Measurements from ENCODE around the gene ACACA. TPM values are rescaled to one million over a fixed set of nuclear protein-coding genes. Genes with fewer than 3 reads are reported as not detected.
"Not testable (repeated sequence)": the region's sequence is repeated elsewhere in the genome, so short reads cannot be mapped to it uniquely, and the experiment has no call there.

Gene ACACA
- total RNA-seq, 1 donor from 2014 or later = 45.9 TPM

- DNase-seq (ENCODE audit: low read depth) = not testable (repeated sequence)
Measured at GRCh38 chr17:37346863-37347402, 59.7 kb downstream of the ACACA start.

- no peak for DNase-seq (ENCODE audit: low read depth)
Measured at GRCh38 chr17:37344519-37344918, 62.1 kb downstream of the ACACA start.

DNA sequence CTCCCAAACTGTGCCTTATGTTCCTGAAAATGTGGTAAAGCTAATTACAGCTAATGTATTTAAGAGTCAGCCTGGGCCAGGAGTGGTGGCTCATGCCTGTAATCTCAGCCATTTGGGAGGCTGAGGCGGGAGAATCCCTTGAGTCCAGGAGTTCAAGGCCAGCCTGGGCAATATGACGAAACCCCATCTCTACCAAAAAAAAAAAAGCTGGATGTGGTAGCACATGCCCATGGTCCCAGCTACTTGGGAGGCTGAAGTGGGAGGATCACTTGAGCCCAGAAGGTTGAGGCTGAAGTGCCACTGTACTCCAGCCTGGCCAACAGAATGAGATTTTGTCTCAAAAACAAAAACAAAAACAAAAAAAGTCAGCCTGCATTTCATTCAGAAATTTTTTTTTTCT, 64.0 kb downstream of the ACACA start:
- no peak for DNase-seq (ENCODE audit: low read depth)

GRCh38 chr17:37340804-37341203, 65.8 kb downstream of the ACACA start:
- DNase-seq (ENCODE audit: low read depth) = no peak

DNA sequence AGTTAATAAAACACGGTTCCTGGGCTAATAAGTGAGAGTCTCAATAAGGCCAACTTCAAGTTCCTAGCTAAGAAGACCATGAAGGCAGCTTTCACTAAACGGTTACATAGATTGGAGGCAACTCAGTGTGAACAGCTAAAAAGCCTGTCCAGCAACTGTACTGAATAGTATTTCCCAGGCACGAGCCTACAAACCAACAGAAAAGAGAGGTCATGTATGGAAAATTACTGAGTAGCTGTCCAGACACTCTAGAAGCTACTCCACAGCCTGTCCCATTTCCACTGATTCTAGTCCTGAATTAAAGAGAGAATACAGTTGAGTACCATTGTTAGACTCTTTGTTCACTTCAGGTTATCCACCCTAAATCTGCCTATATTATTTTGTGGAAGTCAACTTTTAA, 67.3 kb downstream of the ACACA start:
- peak; percentile 10 for DNase-seq (ENCODE audit: low read depth)

- DNase-seq (ENCODE audit: low read depth) = no peak
Measured at GRCh38 chr17:37338847-37339246, 67.8 kb downstream of the ACACA start.

GRCh38 chr17:37327341-37328090, 79.1 kb downstream of the ACACA start:
- peak; percentile 79 for DNase-seq (ENCODE audit: low read depth)

DNA sequence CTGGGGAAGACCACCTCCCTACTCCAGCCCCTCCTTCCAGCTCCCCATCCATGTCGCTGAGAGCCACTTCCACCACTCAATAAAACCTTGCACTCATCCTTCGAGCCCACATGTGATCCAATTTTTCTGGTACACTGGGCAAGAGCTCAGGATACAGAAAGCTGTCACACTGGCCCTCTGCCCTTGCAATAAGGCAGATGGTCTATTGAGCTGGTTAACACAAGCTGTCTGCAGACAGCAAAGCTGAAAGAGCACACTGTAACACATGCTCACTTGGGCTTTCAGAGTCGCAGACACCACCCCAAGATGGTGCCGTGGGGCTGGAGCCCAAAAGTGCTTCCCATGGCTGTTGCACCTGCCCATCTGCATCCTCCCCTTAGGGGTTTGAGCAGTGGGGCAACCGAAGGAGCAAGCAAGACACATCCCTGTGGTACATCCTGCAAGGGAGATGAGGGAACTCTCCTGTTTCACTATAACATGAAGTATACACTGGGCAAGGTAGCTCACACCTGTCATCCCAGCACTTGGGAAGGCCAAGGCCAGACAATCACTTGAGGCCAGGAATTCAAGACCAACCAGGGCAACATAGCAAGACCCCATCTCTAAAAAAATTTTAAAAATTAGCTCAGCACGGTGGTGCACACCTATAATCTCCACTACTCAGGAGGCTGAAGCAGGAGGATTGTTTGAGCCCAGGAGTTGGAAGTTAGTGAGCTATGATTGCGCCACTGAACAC, 83.6 kb downstream of the ACACA start:
- no peak for DNase-seq (ENCODE audit: low read depth)

DNA sequence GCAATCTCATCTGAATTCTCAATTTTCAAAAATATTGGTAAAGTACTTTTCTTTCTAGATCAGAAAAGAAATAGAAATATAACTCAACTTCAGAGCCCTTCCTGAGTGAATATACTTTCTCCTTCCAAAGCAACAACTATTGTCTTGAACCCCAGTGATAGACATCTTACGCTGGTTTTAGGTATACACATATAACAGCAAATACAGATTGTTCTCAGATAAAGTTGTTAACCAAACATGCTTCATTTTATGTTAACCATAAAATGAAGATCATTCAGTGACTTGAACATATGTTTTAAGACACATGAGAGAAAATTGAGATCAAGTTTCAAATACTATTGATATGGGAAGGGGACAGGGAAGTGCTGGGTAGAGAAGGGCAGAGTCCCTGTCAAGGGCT, 84.5 kb downstream of the ACACA start:
- no peak for DNase-seq (ENCODE audit: low read depth)

GRCh38 chr17:37318931-37319594, 87.6 kb downstream of the ACACA start:
- no peak for DNase-seq (ENCODE audit: low read depth)

DNA sequence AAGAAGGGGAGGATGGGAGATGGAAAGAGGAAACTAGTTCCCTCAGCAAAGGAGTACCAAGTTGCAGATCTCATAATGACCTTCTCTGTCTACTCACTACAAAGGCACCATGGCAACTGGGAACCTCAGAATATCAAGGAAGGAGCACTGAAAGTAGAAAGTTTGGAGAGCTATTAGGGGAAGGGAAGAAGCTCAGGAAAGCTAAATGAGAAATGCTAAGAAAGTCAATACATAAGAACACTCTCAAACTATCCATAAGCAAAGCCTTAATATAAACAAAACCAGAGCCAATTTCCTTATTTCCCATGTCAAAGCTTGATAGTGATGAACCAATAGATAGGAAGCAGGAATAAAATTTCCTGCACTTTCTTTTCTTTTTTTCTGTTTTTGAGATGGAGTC, 88.8 kb downstream of the ACACA start:
- no peak for DNase-seq (ENCODE audit: low read depth)

- no peak for DNase-seq (ENCODE audit: low read depth)
Measured at GRCh38 chr17:37315601-37316000, 91.0 kb downstream of the ACACA start.

- no peak for DNase-seq (ENCODE audit: low read depth)
Measured at GRCh38 chr17:37312137-37312923, 94.3 kb downstream of the ACACA start.

GRCh38 chr17:37310940-37311339, 95.7 kb downstream of the ACACA start:
- DNase-seq (ENCODE audit: low read depth) = no peak

- DNase-seq (ENCODE audit: low read depth) = no peak
Measured at GRCh38 chr17:37309051-37309450, 97.6 kb downstream of the ACACA start.

GRCh38 chr17:37305406-37305905, 101.2 kb downstream of the ACACA start:
- DNase-seq (ENCODE audit: low read depth) = peak; percentile 93

DNA sequence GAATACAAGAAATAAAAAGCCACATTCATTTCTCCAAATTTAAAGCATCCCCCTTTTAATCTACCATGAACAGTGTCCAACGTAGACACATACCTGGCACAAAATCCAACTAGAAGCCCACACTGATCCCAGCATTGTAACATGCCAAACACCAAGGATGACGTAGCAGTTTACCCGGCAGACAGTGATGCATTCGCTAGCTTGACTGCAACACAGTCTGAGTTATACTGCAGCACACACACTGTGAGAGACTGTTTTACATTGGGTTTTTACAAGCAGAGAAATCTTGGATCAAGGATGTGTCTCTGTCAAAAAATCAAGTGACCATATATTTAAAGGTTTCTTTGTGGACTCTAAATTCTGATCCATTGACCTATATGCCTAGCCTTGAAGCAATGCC, 105.3 kb downstream of the ACACA start:
- DNase-seq (ENCODE audit: low read depth) = peak; percentile 9

DNA sequence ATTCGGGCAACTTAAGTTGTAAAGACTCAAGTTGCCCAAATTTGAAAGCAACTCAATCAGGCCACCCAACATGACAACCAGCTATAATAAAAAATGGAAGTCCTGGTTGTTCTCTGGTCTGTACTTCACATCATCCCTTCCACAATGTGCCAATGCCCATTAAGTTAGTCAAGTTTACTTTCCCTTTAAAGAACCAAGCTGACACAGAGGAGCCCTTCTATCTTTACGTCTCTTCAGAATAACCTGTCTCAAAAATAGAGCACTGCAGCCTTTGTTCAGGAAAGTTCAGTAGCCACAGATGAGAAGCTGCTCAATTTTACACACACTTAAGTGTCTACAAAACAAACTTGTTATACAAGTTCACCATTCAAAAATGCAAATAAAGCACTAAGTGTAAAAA, 106.0 kb downstream of the ACACA start:
- DNase-seq (ENCODE audit: low read depth) = no peak

DNA sequence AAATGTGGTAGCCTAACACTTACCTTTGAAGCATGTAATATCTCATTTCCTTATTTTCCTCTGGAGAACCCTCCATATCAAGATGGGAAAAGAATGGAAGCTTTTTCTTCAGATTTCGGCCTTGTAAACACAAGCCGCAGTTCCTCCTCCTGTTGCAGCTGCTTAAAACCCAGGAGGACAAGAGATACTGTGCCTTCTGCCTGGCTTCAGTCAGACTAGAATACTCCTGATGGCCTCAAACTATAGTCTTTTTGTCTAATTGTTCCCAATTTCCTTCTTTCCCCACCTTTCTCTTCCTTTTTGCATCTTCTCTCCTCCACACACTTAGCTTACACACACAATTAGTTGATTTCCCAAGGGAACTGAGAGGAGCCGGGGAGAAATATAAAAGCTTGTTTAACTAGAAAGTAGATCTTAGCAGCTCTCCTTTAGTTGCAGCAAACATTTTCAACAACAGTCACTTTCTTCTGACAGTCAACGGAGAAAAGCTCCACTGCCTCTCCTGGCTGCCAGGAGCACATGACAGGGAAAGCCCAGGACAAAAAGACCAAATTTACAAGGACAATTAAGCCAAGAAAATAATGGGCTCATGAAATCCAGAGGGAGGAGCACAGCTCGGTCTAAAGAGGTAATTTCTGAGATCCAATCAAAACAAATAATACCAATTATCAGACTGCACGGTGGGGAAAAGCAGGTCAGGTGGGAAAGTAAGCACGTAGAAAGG, 107.2 kb downstream of the ACACA start:
- no peak for DNase-seq (ENCODE audit: low read depth)

DNA sequence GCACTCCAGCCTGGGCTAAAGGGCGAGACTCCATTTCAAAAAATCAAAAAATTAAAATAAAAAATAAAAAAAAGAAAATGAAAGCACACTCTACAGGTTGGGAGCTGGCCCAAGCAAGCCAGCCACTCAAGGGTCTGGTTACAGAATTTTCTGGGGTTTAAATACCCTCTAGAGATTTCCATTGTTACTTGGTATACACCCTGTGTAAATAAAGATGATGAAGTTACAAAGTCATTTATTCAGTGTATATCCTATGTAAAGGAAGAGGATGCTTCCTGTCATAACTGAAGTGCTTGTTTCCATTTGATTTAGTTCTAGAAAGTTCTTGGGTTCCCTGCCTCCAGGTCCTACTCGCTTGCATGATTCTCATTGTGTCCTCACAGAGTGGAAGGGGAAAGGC, 110.7 kb downstream of the ACACA start:
- DNase-seq (ENCODE audit: low read depth) = no peak

Measured in myocyte (in vitro differentiated cells).